OCI-LY3 (cell line): ENCODE data around the gene SHISA2.

ENCODE experiments used
- EZH2phosphoT487 ChIP-seq: fragments of 200-600 bp; shearing (Covaris generic); IDR thresholded peaks from 2 replicates; pipeline ENCODE4 v1.6.1; 2018; ENCODE audit warnings: antibody characterized with exemption, mixed run types, low read depth
- TF ChIP-seq, protein P1 (sequence below): fragments of 200-600, 300-600 bp; sonication (generic); IDR thresholded peaks from 2 replicates; pipeline ENCODE4 v1.5.1; 2014; ENCODE audit warnings: antibody characterized with exemption, low read length, low read depth

DNA sequence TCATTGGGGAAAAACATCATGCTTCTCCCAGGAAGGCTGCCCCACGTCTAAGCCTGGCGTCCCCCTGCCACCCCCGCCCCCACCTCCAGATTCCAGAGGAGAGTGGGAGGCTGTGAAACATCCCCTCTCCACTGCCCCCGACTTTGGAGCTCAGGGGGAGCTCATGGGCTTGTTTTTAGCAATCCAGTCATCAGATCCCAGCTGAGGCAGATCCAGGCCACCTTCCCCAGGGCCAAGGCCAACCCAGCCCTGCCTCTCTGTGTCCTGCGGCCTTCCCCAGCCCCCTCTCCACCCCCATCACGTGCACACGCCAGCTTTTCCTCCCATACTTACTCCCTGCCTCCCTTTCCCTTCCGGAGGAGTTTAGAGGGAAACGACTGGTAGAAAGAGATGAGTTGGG, 38.8 kb downstream of the SHISA2 start:
- TF ChIP-seq, protein P1, sequence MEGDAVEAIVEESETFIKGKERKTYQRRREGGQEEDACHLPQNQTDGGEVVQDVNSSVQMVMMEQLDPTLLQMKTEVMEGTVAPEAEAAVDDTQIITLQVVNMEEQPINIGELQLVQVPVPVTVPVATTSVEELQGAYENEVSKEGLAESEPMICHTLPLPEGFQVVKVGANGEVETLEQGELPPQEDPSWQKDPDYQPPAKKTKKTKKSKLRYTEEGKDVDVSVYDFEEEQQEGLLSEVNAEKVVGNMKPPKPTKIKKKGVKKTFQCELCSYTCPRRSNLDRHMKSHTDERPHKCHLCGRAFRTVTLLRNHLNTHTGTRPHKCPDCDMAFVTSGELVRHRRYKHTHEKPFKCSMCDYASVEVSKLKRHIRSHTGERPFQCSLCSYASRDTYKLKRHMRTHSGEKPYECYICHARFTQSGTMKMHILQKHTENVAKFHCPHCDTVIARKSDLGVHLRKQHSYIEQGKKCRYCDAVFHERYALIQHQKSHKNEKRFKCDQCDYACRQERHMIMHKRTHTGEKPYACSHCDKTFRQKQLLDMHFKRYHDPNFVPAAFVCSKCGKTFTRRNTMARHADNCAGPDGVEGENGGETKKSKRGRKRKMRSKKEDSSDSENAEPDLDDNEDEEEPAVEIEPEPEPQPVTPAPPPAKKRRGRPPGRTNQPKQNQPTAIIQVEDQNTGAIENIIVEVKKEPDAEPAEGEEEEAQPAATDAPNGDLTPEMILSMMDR: no peak
- TF ChIP-seq EZH2phosphoT487: no peak
